ENCODE measurements around the gene PIEZO1.

DNA sequence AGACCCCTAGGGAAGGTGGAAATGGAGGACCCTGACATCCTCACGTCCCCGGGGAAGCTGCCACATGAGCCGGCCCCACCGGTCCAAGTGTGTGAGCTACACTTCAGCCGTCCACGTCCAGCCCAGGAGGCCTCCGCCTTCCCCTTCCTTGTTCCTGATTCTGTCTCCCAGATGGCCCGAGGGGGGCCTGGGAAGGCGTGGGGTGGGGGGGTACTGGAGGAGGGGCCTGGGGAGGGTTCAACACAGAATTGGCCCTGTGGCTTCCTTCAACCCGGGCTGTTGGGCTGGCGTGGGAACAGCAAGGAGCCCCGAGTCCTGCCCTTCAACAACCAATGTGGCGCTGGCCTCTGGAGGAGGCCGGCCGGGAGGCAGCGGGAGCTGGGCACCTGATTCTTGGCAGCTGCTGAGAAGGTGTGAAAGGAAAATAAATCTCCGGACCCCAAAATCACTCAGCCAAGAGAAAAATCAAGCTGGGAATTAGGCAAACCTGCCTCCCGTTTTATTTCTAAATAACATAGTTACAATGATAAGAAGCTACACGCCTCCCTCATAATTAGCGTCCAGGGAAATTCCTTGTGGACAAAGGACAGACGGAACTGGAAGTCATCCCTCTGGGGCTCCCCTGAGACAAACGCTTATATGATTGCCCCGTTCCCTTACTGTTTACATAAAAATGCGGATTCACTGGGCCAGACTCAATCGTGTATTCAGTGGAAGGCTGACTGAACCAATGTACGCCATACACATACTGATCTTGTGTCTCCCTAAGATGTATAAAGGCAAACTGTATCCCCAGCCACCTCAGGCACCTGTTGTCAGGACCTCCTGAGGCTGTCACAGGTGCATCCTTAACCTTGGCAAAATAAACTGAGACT is 28.5 kb upstream of the PIEZO1 start:
- TF ChIP-seq POLR2AphosphoS5 (IDR thresholded peaks at IDR 0.05; ENCODE audit: low read depth) (no peak), EZH2 (IDR thresholded peaks at IDR 0.05; ENCODE audit: low read depth, unreplicated experiment) (no peak)
- TF ChIP-seq, protein P1, sequence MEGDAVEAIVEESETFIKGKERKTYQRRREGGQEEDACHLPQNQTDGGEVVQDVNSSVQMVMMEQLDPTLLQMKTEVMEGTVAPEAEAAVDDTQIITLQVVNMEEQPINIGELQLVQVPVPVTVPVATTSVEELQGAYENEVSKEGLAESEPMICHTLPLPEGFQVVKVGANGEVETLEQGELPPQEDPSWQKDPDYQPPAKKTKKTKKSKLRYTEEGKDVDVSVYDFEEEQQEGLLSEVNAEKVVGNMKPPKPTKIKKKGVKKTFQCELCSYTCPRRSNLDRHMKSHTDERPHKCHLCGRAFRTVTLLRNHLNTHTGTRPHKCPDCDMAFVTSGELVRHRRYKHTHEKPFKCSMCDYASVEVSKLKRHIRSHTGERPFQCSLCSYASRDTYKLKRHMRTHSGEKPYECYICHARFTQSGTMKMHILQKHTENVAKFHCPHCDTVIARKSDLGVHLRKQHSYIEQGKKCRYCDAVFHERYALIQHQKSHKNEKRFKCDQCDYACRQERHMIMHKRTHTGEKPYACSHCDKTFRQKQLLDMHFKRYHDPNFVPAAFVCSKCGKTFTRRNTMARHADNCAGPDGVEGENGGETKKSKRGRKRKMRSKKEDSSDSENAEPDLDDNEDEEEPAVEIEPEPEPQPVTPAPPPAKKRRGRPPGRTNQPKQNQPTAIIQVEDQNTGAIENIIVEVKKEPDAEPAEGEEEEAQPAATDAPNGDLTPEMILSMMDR (conservative IDR thresholded peaks at IDR 0.05; ENCODE audit: low read depth in 2 of 2), result no peak

Measured in GM23338 (cell line).